Measurements from ENCODE around the gene PDE4D. TPM values are rescaled to one million over a fixed set of nuclear protein-coding genes. Genes with fewer than 3 reads are reported as not detected.

Gene PDE4D
- total RNA-seq, 1 donor from 2014 or later: 2.3 TPM

DNA sequence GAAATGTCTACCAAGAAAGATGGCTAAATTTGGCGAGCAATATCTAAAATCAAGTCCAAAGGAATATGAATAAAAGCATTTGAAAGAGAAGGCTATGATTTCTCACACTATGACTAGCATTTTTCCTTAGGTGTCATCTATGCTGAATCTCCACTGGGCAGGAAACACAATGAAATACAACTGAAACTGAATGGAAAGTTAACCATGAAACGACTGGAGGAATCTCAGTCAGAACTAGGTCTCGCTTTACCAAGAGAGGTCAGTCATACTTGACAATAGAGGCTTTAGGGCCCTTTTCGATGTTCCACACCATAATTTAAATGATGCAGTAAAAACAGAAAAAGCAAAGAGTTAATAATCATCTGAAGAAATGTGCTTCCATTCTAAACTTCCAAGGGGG is 339.0 kb downstream of the PDE4D start:
- no peaks in the 10 kb centered on the region for H3K79me2 ChIP-seq (ENCODE audit: low read depth)
- no peaks in the 10 kb centered on the region for H3K36me3 ChIP-seq
- TF ChIP-seq EZH2phosphoT487 (IDR thresholded peaks at IDR 0.05) (no peak), EZH2 (IDR thresholded peaks at IDR 0.05) (no peak)
- TF ChIP-seq, protein P1, sequence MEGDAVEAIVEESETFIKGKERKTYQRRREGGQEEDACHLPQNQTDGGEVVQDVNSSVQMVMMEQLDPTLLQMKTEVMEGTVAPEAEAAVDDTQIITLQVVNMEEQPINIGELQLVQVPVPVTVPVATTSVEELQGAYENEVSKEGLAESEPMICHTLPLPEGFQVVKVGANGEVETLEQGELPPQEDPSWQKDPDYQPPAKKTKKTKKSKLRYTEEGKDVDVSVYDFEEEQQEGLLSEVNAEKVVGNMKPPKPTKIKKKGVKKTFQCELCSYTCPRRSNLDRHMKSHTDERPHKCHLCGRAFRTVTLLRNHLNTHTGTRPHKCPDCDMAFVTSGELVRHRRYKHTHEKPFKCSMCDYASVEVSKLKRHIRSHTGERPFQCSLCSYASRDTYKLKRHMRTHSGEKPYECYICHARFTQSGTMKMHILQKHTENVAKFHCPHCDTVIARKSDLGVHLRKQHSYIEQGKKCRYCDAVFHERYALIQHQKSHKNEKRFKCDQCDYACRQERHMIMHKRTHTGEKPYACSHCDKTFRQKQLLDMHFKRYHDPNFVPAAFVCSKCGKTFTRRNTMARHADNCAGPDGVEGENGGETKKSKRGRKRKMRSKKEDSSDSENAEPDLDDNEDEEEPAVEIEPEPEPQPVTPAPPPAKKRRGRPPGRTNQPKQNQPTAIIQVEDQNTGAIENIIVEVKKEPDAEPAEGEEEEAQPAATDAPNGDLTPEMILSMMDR (IDR thresholded peaks at IDR 0.05): no peak
- Mint-ChIP-seq H3K9me3 (no peaks in the 10 kb centered on the region), H3K27me3 (ENCODE audit: insufficient read depth, low read depth) (no peaks in the 10 kb centered on the region), H3K27ac (no peak overlapping the region), H3K4me3 (no peak overlapping the region), H3K36me3 (peaks cover 2% of the 10 kb centered on the region), H3K4me1 (peaks cover 19% of the 10 kb centered on the region)
- H2AFZ ChIP-seq (replicated peaks): no peak overlapping the region
- H3K27ac ChIP-seq: no peak overlapping the region
- H3K4me1 ChIP-seq: peaks cover 9% of the 10 kb centered on the region
- H3F3A ChIP-seq (ENCODE audit: low read depth): peaks cover 3% of the 10 kb centered on the region
- no peaks in the 10 kb centered on the region for H4K20me1 ChIP-seq (ENCODE audit: low read depth)
- H3K27me3 ChIP-seq: no peaks in the 10 kb centered on the region
- no peak overlapping the region for H3K4me2 ChIP-seq
- no peak overlapping the region for H3K9ac ChIP-seq
- no peak for DNase-seq (ENCODE audit: low spot score)
- no peak overlapping the region for H3K4me3 ChIP-seq
- H3K9me3 ChIP-seq (ENCODE audit: low read depth): no peaks in the 10 kb centered on the region

- H3K79me2 ChIP-seq (ENCODE audit: low read depth): no peaks in the 10 kb centered on the region
- peaks cover 2% of the 10 kb centered on the region for H3K36me3 Mint-ChIP-seq
- H3K27me3 Mint-ChIP-seq (ENCODE audit: insufficient read depth, low read depth): no peaks in the 10 kb centered on the region
- peaks cover 21% of the 10 kb centered on the region for H3K4me1 Mint-ChIP-seq
- no peak overlapping the region for H3K4me3 Mint-ChIP-seq
- no peaks in the 10 kb centered on the region for H3K27me3 ChIP-seq
- peaks cover 3% of the 10 kb centered on the region for H3F3A ChIP-seq (ENCODE audit: low read depth)
- H2AFZ ChIP-seq (replicated peaks): no peak overlapping the region
- no peak overlapping the region for H3K4me2 ChIP-seq
- TF ChIP-seq EZH2phosphoT487 (IDR thresholded peaks at IDR 0.05) (no peak), EZH2 (IDR thresholded peaks at IDR 0.05) (no peak)
- TF ChIP-seq, protein P1 (IDR thresholded peaks at IDR 0.05): no peak
- no peak overlapping the region for H3K27ac Mint-ChIP-seq
- H3K9me3 Mint-ChIP-seq: no peaks in the 10 kb centered on the region
- DNase-seq (ENCODE audit: low spot score): no peak
- no peak overlapping the region for H3K4me3 ChIP-seq
- H4K20me1 ChIP-seq (ENCODE audit: low read depth): no peaks in the 10 kb centered on the region
- H3K36me3 ChIP-seq: no peaks in the 10 kb centered on the region
- H3K27ac ChIP-seq: no peak overlapping the region
- no peak overlapping the region for H3K9ac ChIP-seq
- H3K4me1 ChIP-seq: peaks cover 9% of the 10 kb centered on the region
- H3K9me3 ChIP-seq (ENCODE audit: low read depth): no peaks in the 10 kb centered on the region
Measured at GRCh38 chr5:59553992-59554391, 339.5 kb downstream of the PDE4D start.

- H2AFZ ChIP-seq (replicated peaks): no peak overlapping the region
- no peaks in the 10 kb centered on the region for H3K79me2 ChIP-seq (ENCODE audit: low read depth)
- H3K9ac ChIP-seq: no peak overlapping the region
- no peaks in the 10 kb centered on the region for H3K27me3 ChIP-seq
- no peaks in the 10 kb centered on the region for H3K36me3 Mint-ChIP-seq
- peaks cover 24% of the 10 kb centered on the region for H3K4me1 Mint-ChIP-seq
- H3K27me3 Mint-ChIP-seq (ENCODE audit: insufficient read depth, low read depth): peaks cover 3% of the 10 kb centered on the region
- H3K36me3 ChIP-seq: no peaks in the 10 kb centered on the region
- no peak overlapping the region for H3K27ac ChIP-seq
- no peaks in the 10 kb centered on the region for H3F3A ChIP-seq (ENCODE audit: low read depth)
- H3K9me3 ChIP-seq (ENCODE audit: low read depth): no peaks in the 10 kb centered on the region
- no peak overlapping the region for H3K27ac Mint-ChIP-seq
- H3K4me3 ChIP-seq: no peak overlapping the region
- TF ChIP-seq, protein P1 (IDR thresholded peaks at IDR 0.05): no peak
- no peak for TF ChIP-seq EZH2 (IDR thresholded peaks at IDR 0.05)
- no peak for TF ChIP-seq EZH2phosphoT487 (IDR thresholded peaks at IDR 0.05)
- no peaks in the 10 kb centered on the region for H3K9me3 Mint-ChIP-seq
- H3K4me1 ChIP-seq: peaks cover under 1% of the 10 kb centered on the region
- no peak overlapping the region for H3K4me2 ChIP-seq
- no peaks in the 10 kb centered on the region for H4K20me1 ChIP-seq (ENCODE audit: low read depth)
- H3K4me3 Mint-ChIP-seq: no peak overlapping the region
- DNase-seq (ENCODE audit: low spot score): no peak
Measured at GRCh38 chr5:59548807-59549357, 344.6 kb downstream of the PDE4D start.

All from neural progenitor cell (in vitro differentiated cells).